ENCODE results near the gene FCF1.
"Not testable (repeated sequence)": the region's sequence is repeated elsewhere in the genome, so short reads cannot be mapped to it uniquely, and the experiment has no call there.

Gene FCF1

DNA sequence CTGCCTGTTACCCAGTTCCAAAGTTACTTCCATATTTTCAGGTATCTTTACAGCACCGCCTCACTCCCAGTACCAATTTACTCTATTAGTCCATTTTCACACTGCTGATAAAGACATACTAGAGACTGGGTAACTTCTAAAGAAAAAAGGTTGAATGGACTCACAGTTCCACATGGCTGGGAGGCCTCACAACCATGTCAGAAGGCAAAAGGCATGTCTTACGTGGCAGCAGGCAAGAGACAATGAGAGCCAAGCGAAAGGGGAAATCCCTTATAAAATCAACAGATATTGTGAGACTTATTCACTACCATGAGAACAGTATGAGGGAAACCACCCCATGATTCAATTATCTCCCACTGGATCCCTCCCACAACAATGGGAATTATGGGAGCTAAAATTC, 9.9 kb upstream of the FCF1 start:
- DNase-seq, result no peak

DNA sequence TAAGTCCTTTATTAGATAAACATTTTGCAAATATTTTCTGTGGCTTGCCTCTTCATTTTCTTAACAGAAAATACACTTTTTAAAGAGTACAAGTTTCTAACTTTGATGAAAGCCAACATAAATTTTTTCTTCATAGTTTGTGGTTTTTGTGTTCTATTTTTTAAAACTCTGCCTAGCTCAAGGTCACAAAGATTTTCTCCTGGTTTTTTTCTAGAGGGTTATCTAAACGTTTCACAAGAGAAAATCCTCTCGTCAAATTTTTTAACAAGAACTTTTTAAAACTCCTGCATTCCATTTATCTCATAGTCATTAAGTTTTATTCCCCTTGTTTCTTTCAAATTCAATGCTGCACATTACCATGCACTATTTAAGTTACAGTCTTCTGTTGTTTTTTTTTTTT, 8.3 kb upstream of the FCF1 start:
- no peak for DNase-seq

DNA sequence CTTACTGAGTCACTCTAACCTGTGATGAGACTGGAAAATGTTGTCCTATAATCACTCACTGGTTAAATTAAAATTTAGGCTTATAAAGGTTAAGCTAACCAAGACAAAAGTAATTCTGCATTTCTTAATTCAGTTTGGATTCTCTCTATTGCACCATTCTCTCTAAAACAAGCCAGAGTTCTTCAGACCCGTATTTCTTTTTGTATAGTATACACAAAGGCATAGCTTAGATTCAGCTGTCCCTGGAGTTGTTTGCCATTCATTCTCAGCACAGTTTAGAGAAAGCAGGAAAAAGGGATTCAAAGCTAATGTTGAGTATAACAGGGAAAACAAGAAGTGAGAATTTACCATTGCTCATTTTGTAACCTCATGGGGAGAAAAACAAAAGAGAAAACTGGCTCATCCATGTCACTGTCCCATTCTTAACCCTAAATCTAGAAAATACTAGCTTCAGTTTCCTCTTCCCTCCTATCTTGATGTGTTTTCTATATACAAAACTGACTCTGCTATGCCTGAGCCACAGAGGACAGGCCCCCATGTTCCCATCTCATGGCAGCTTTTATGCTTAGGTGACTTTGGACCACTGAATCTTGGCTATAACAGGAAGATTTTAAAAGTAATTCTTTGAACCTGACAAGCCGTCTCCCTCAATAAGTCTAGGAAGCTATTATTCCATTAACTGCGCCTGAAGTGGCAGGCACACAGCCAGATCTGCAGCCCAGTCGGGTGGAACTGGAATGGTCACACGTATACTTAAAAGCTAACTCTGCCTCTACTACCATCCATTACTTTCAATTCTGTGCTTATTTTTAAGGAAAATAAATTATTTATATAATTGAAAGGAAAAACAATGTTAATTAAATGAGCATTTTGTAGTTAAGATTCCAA, 7.1 kb upstream of the FCF1 start:
- DNase-seq, result no peak

DNA sequence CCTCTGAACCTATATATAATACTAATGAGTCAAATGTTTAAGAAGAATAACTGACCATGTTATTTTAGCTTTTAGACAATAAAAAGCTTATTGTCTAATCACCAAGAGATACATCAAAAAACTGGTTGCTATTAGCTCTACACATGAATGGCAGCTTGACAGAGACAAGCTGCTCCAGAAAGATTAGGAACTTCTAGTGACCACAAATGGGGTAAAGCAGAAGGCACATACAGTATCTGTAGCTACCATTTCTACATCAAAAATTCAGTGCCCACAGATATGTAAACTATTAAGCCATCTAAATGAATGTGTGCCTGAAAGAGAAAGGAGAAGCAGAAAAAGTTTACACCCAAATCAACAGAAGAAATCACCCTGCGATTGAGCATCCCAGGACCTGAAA, 2.5 kb upstream of the FCF1 start:
- DNase-seq, result no peak

DNA sequence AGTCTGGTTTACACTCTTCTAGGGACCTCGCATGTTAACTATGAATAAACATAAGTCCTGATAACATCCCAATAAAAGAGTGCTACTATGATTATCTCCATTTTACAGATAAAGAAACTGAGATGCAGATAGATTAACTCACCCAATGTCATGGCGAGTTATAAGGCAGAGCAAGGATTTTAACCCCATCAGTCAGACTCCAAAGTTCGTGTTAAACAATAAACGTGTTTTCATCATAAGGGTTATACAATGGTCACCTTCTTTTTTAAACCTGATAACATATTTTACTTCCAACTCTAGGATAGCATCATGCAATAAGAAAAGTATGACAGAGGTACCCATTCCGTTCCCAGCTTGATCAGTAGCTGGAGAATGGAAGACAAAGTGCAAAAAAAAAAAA, 1.3 kb upstream of the FCF1 start:
- no peak for DNase-seq

DNA sequence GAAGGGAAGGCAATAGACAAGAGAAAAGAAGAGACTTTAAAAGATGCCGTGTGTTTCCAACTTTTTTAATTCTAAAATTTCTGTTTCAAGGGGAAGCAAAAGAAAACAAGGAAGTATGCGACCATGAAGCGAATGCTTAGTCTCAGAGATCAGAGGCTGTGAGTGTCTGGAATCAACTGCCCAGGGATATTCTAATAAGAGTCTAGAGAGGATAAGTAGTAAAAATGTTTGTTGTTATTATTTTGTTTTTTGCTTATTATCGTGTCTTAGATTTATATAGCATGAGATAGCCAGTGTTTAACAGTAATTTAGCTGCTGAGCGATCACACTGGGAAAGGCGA, 421 bp downstream of the FCF1 start:
- DNase-seq, result no peak

DNA sequence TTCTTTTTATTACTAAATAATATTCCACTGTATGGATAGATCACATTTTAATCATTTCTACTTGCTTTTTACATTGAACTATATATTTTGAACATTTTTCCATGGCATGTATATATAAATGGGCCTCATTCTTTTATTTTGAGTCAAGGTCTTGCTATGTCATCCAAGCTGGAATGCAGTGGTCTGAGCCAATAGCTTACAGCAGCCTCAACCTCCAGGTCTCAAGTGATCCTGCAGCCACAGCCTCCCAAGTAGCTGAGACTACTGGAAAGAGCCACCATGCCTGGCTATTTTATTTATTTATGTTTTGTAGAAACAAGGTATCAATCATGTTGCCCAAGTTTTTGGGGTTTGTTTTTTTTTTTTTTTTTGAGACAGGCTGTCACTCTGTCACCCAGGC, 7.6 kb downstream of the FCF1 start:
- DNase-seq, result no peak

DNA sequence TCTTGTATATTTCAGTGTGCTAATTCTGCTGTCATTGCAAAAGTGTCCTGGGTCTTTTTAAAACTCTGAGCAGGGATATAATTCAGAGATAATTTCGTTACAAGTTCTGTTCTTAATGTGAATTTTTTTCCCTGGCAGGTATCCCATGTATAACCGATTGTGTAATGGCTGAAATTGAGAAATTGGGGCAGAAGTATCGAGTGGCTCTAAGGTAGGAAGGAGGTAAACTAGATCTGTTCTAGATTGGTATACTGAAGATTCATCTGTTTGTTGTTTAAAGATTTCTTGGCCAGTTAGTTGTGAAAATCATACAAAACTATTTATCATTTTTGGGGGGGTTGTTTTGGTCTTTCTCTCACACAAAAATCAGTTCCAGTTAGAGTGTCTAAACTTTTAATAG, 10.2 kb downstream of the FCF1 start:
- no peak for DNase-seq

DNA sequence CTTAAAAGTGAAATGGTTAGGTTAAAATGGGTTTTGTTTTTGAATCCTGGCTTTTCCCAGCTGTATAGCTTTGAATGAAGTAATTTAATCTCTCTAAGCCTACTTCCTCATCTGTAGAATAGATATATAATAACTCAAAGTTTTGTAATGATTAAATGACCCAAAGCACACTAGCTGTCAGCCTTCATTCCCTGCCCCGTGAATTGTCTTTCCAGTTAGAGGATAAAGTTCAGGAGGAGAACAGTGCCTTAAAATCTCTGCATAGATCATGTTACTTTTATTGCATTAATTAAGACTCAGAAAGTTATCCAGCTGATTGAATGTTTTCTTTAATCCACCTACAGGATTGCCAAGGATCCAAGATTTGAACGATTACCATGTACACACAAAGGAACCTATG, 19.4 kb downstream of the FCF1 start:
- no peak for DNase-seq

DNA sequence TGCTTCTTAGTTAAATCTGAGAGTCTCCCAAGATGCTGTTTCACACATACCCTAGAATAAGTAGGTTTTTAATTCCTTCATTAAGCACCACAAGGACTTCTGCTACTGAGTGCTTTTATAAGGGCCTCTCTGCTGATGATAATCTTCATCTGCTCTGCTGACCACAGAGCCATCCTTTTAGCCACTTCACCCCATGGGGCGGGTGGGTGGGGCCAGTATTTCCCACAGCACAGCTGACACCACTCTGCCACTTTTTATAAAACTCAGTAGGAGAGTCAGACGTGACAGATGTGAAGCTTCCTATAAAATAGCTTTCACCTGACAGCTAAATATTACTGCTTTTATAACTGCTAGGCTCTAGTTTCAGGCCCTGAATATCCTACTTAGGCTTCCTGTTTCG, 20.3 kb downstream of the FCF1 start:
- DNase-seq, result no peak

DNA sequence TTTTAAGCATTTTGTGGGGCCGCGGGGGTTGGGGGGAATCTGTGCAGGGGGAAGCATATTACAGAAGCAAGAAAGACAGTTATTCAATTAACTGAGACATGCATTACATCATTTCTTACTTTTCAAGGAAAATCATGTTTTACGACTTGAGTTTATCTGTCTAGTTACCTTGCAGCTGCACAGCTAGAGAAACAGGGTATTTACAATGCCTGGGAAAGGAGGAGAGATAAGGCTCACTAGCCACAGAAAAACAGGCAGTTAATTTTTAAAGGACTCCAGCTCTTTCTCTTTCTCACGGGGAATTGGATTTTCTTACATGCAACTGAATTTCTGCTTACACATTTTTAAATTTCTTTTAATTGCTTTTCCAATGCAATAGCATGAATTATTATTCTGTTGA, 22.2 kb downstream of the FCF1 start:
- no peak for DNase-seq

DNA sequence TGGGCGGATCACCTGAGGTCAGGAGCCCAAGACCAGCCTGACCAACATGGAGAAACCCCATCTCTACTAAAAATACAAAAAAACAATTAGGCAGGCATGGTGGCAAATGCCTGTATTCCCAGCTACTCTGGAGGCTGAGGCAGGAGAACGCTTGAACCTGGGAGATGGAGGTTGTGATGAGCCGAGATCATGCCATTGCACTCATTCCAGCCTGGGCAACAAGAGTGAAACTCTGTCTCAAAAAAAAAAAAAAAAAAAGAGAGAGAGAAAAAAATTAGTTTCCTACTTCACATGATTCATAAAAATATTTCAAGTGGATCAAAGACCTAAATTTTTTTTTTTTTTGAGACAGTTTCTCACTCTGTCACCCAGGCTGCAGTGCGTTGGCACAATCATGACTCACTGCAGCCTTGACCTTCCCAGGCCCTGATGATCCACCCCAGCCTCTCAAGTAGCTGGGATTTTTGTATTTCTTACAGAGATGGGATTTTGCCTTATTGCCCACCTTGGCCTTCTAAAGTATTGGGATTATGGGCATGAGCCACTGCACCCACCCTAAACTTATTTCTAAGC, 24.9 kb downstream of the FCF1 start:
- DNase-seq, result no peak

DNA sequence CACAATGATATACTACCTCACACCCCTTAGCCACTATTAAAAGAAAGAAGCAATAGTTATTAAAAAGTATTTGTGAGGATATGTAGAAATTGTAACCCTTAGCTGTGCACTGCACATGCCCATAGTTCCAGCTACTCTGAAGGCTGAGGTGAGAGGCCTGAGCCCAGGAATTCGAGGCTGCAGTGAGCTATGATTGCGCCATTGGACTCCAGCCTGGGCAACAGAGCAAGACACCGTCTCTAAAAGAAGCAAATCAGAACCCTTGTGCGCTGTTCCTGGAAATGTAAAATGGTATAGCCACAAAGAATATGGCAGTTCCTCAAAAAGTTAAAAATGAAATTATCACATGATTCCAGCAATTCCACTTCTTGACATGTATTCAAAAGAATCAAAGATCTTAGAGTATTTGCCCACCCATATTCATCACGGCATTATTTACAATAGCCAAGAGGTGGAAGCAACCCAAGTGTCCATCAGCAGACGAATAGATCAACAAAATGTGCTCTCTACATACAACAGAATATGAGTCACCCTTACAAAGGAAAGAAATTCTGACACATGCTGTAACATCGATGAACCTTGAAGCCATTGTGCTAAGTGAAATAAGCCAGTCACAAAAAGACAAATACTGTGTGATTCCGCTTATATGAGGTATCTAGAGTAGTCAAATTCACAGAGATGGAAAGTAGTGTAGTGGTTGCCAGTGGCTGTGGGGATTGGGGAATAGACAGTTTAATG, 26.5 kb downstream of the FCF1 start:
- DNase-seq, result no peak

DNA sequence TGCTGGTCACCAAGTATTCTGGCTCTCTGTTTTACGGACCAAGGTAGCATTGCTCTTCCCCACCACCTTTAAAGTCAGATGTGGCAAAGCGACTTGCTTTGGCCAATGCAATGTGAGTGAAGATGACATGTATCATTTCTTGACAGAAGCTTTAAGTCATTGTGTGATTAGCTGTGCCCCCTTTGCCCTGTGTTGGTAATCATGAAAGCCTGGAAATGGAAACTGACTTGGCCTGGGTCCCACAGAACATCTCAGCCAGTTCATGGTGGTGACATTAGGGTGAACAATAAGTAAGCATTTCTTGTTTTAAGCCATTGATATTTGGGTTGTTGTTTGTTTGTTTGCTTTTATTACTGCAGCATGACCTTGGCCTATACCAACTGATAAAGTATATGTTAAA, 34.3 kb downstream of the FCF1 start:
- DNase-seq, result no peak

DNA sequence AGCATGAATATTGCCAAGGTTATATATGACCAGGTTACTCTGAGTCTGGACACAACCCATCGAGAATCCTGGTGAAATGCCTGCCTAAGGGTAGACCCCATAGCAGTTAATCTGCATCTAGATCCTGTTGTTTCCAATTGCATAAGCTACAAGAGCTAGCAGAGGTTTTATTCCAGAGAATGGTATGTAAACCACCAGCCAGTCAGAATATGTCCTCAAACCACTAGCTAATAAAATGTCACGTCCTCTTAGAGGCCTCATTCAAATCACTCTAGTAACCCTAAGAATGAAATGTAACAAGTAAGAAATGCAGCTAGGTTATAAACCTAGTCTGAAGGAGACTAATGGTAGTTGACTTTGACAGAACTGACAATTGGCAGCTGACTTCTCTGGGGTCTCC, 41.2 kb downstream of the FCF1 start:
- DNase-seq, result no peak

DNA sequence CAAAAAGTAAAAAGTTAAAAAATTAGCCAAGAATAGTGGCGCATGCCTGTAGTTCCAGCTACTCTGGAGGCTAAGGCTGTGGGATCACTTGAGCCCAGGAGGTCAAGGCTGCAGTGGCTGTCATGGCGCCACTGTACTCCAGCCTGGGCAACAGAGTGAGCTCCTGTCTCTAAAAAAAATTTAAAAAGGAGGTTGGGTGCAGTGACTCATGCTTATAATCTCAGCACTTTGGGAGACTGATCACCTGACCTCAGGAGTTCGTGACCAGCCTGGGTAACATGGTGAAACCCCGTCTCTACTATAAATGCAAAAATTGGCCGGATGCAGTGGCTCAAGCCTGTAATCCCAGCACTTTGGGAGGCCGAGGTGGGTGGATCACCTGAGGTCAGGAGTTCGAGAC, 42.0 kb downstream of the FCF1 start:
- no peak for DNase-seq

DNA sequence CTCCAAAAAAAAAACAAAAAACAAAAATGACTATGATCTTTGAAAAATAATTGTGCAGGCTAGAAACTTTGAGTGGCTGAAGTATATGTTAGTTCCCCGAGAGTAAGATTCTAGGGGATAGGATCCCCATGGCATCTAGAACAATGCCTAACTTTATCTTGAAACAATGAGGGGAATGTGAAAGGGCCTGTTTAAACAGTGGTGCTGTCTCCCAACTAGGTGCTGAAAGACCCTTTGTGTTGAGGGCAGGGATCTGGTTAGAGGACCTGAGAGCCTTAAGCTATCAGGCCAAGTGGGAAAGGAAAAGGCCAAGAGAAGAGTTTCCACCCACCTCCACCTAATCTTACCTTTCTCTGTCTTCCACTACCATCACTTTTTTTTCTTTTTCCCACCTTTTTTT, 43.4 kb downstream of the FCF1 start:
- no peak for DNase-seq

DNA sequence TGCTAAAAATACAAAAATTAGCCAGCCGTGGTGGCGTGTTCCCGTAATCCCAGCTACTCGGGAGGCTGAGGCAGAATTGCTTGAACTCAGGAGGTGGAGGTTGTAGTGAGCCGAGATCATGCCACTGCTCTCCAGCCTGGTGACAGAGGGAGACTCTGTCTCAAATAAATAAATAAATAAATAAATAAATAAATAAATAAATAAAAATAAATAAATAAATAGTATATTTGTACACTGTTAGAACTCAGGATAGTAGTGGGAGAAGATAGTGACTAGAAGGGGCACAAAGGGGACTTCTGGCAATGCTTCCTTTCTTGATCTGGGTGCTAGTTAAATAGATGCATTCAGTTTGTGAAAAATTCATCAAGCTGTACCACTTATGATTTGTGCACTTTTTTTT, 45.6 kb downstream of the FCF1 start:
- not testable (repeated sequence) for DNase-seq

DNA sequence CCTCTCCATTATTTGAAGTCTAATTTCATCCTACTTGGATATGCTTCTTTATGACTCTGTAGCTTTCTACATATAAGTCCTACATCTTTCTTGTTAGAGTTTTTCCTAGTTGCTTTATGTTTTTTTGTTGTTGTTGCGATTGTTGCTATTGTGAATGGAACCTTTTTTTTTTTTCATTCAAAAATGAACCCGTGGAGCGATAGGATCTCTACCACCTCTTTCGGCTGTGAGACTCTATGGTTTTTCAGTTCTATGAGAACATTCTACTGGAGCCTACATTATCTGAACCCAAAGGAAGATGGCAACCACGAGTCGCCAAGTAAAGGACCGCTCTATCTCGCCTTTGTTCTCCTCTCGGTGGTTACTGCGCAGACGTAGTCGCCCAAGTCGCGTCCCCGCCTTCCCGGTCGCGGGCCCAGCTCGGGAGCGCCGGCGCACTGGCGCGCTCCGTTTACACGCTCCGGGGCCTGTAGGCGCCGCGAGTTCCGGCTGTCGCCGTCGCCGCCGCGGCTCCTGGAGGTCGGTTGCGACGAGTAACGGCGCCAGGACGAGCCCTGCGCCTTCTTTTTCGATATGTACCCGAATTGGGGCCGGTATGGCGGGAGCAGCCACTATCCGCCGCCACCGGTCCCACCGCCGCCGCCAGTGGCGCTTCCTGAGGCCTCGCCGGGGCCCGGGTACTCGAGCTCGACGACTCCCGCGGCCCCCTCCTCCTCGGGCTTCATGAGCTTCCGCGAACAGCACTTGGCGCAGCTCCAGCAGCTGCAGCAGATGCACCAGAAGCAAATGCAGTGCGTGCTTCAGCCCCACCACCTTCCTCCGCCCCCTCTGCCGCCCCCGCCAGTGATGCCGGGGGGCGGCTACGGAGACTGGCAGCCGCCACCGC, 50.2 kb downstream of the FCF1 start, which contains the start of gene YLPM1:
Gene YLPM1, plus strand, starts transcription at position 400 of the 886 bp plus-strand sequence. Its CDS starts 174 bp downstream, at position 574.
- peak; percentile 96 for DNase-seq

DNA sequence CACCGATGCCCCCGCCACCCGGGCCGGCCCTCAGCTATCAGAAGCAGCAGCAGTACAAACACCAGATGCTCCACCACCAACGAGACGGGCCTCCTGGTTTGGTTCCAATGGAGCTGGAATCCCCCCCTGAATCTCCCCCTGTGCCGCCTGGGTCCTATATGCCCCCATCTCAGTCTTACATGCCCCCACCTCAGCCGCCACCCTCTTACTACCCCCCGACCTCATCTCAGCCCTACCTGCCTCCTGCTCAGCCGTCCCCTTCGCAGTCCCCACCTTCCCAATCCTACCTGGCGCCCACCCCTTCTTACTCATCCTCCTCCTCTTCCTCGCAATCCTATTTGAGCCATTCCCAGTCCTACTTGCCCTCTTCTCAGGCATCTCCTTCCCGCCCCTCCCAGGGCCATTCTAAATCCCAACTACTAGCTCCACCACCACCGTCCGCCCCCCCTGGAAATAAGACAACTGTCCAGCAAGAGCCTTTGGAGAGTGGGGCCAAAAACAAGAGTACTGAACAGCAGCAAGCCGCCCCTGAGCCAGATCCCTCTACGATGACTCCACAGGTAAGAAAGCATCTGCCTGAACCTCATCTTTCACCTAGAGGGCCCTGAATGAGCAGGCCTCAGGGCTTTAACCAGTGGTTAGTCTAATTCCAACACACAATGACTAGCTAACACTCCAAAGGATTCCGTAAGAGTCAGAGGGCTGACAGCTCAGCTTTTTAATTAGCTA, 51.0 kb downstream of the FCF1 start:
- no peak for DNase-seq

DNA sequence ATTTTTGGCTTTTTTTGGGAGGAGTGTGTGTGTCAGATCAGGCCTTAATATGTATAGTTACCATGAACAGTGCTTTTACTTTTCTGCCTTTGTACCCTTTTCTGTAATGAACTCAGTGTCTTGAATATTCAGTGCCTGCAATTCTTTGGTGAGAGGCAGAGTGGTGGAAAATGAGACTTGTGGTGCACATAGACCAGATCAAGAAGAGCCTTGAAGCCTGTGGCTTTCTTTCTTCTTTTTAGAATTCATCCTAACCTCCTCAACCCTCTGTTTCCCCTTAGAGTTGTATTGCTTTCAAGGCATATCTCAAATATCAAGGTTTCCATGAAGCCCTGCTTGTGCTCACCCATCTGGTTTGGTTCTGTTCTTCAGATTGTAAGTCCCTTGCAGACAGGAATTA, 52.8 kb downstream of the FCF1 start:
- no peak for DNase-seq

DNA sequence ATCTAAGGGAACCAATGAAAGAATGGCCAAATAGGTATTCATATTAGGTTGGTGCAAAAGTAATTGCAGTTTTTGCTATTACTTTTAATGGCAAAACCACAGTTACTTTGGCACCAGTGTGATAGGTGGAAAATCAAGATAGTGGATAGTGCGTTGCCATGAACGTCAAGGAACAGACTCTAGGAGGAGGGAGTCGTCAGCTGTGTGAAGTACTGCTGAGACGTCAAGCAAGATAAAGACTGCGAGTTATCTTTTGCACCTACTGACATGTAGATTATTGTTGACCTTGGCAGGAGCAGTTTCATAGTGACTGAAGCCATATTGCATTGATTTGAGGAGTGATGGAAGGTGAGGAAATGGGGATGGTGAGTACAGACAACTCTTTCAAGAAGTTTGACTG, 58.5 kb downstream of the FCF1 start:
- DNase-seq, result no peak
